ENCODE results near the gene COQ3.

COQ3 gene

GRCh38 chr6:99424022-99424421 is 30.0 kb upstream of the COQ3 start:
- Histone ChIP-seq H3K4me1 (ENCODE audit: insufficient read depth, low read length, severe bottlenecking) (peaks cover 67% of the 10 kb centered on the region), H3K9me3 (ENCODE audit: low read length) (no peaks in the 10 kb centered on the region), H3K4me3 (ENCODE audit: low read depth, low read length, poor library complexity, severe bottlenecking) (peak overlapping the region; percentile 98), H3F3A (ENCODE audit: insufficient read depth, low read length) (no peaks in the 10 kb centered on the region), H3K27ac (ENCODE audit: low read depth, low read length, poor library complexity, severe bottlenecking) (peak overlapping the region; percentile 96), H3K36me3 (ENCODE audit: insufficient read depth, low read length) (peaks cover 58% of the 10 kb centered on the region), H3K4me2 (ENCODE audit: low read length) (peak overlapping the region; percentile 95), H3K9me2 (ENCODE audit: low read depth, low read length) (no peaks in the 10 kb centered on the region), H2AFZ (ENCODE audit: low read length) (no peak overlapping the region), H3K9ac (ENCODE audit: low read length) (peak overlapping the region; percentile 99), H3K79me2 (ENCODE audit: insufficient read depth, low read length) (peaks cover 63% of the 10 kb centered on the region), H4K20me1 (ENCODE audit: insufficient read depth, low read length) (peaks cover 10% of the 10 kb centered on the region), H3K27me3 (ENCODE audit: insufficient read depth, low read length) (no peaks in the 10 kb centered on the region)
- TF ChIP-seq CTCF (IDR thresholded peaks at IDR 0.05; ENCODE audit: low read length), result no peak
- no peak for TF ChIP-seq EZH2 (IDR thresholded peaks at IDR 0.05; ENCODE audit: borderline replicate concordance, low read length)

- H3K4me3 ChIP-seq (ENCODE audit: low read depth, low read length, poor library complexity, severe bottlenecking), result no peak overlapping the region
- peaks cover 52% of the 10 kb centered on the region for H3K36me3 ChIP-seq (ENCODE audit: insufficient read depth, low read length)
- peaks cover 72% of the 10 kb centered on the region for H3K79me2 ChIP-seq (ENCODE audit: insufficient read depth, low read length)
- no peak overlapping the region for H3K27ac ChIP-seq (ENCODE audit: low read depth, low read length, poor library complexity, severe bottlenecking)
- TF ChIP-seq EZH2 (IDR thresholded peaks at IDR 0.05; ENCODE audit: borderline replicate concordance, low read length) (no peak), CTCF (IDR thresholded peaks at IDR 0.05; ENCODE audit: low read length) (no peak)
- no peaks in the 10 kb centered on the region for H3K9me3 ChIP-seq (ENCODE audit: low read length)
- peaks cover 10% of the 10 kb centered on the region for H4K20me1 ChIP-seq (ENCODE audit: insufficient read depth, low read length)
- H3K9ac ChIP-seq (ENCODE audit: low read length), result no peak overlapping the region
- no peaks in the 10 kb centered on the region for H3K27me3 ChIP-seq (ENCODE audit: insufficient read depth, low read length)
- no peaks in the 10 kb centered on the region for H3K9me2 ChIP-seq (ENCODE audit: low read depth, low read length)
- H3K4me2 ChIP-seq (ENCODE audit: low read length), result peak overlapping the region; percentile 95; the same call in 1 of the 2 replicates
- no peaks in the 10 kb centered on the region for H3F3A ChIP-seq (ENCODE audit: insufficient read depth, low read length)
- H2AFZ ChIP-seq (ENCODE audit: low read length), result no peak overlapping the region
- peaks cover 74% of the 10 kb centered on the region for H3K4me1 ChIP-seq (ENCODE audit: insufficient read depth, low read length, severe bottlenecking)
These were observed 28.9 kb upstream of the COQ3 start for GRCh38 chr6:99422912-99423311.

- H3K36me3 ChIP-seq (ENCODE audit: insufficient read depth, low read length), result peaks cover 49% of the 10 kb centered on the region
These were observed 23.1 kb upstream of the COQ3 start for GRCh38 chr6:99416892-99417767.

More at GRCh38 chr6:99416892-99417767, 23.1 kb upstream of the COQ3 start:
- Histone ChIP-seq H3K27me3 (ENCODE audit: insufficient read depth, low read length) (no peaks in the 10 kb centered on the region), H4K20me1 (ENCODE audit: insufficient read depth, low read length) (peaks cover 2% of the 10 kb centered on the region; the same call in 1 of the 2 replicates), H3K27ac (ENCODE audit: low read depth, low read length, poor library complexity, severe bottlenecking) (peak overlapping the region; percentile 55), H3K4me2 (ENCODE audit: low read length) (peak overlapping the region; percentile 54; the same call in 1 of the 2 replicates), H3K79me2 (ENCODE audit: insufficient read depth, low read length) (peaks cover 95% of the 10 kb centered on the region), H3K4me3 (ENCODE audit: low read depth, low read length, poor library complexity, severe bottlenecking) (no peak overlapping the region), H3K9me3 (ENCODE audit: low read length) (no peaks in the 10 kb centered on the region), H3K9me2 (ENCODE audit: low read depth, low read length) (no peaks in the 10 kb centered on the region), H2AFZ (ENCODE audit: low read length) (no peak overlapping the region), H3K4me1 (ENCODE audit: insufficient read depth, low read length, severe bottlenecking) (peaks cover 45% of the 10 kb centered on the region), H3K9ac (ENCODE audit: low read length) (no peak overlapping the region), H3F3A (ENCODE audit: insufficient read depth, low read length) (no peaks in the 10 kb centered on the region)
- TF ChIP-seq CTCF (IDR thresholded peaks at IDR 0.05; ENCODE audit: low read length) (no peak), EZH2 (IDR thresholded peaks at IDR 0.05; ENCODE audit: borderline replicate concordance, low read length) (no peak)

Measured in OCI-LY1 (cell line).